ENCODE data around the gene DNAJC19. TPM values are rescaled to one million over a fixed set of nuclear protein-coding genes. Genes with fewer than 3 reads are reported as not detected.
"Not testable (repeated sequence)": the region's sequence is repeated elsewhere in the genome, so short reads cannot be mapped to it uniquely, and the experiment has no call there.

Gene DNAJC19
- total RNA-seq, 1 donor from 2014 or later = 37.6 TPM

DNA sequence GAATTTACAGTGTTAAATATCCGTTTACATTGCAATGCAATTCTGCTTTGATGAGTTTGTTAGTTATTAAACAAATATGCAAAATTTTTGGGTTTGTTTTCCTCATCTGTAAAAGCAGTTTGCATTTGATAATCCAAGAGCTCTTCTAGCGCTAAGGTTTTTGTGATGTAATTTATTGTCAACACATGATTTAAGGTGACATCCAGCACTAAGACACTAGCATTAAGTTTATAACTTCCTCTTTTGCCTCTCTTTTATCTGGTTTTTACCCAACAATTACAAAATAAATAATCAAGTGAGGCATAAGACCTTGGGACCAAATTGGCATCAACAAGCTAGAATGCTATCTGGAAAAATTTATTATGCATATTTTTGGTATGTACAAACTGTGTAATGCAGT, 969 bp upstream of the DNAJC19 start:
- TF ChIP-seq CTCF (IDR thresholded peaks at IDR 0.05) = no peak
- Mint-ChIP-seq H3K9me3 (ENCODE audit: unreplicated experiment) (no peaks in the 10 kb centered on the region), H3K27me3 (ENCODE audit: unreplicated experiment) (peaks cover 29% of the 10 kb centered on the region), H3K36me3 (ENCODE audit: unreplicated experiment) (peaks cover 4% of the 10 kb centered on the region), H3K27ac (ENCODE audit: unreplicated experiment) (no peak overlapping the region), H3K4me1 (ENCODE audit: unreplicated experiment) (peaks cover 17% of the 10 kb centered on the region), H3K4me3 (ENCODE audit: unreplicated experiment) (peak overlapping the region; percentile 87)
- no peak for DNase-seq (ENCODE audit: extremely low spot score, unreplicated experiment)

- TF ChIP-seq CTCF (IDR thresholded peaks at IDR 0.05) = no peak
- peaks cover 8% of the 10 kb centered on the region for H3K27me3 Mint-ChIP-seq (ENCODE audit: unreplicated experiment)
- no peaks in the 10 kb centered on the region for H3K9me3 Mint-ChIP-seq (ENCODE audit: unreplicated experiment)
- peaks cover 17% of the 10 kb centered on the region for H3K4me1 Mint-ChIP-seq (ENCODE audit: unreplicated experiment)
- no peak for DNase-seq (ENCODE audit: extremely low spot score, unreplicated experiment)
- H3K36me3 Mint-ChIP-seq (ENCODE audit: unreplicated experiment) = peaks cover 11% of the 10 kb centered on the region
- peak overlapping the region; percentile 38 for H3K4me3 Mint-ChIP-seq (ENCODE audit: unreplicated experiment)
- no peak overlapping the region for H3K27ac Mint-ChIP-seq (ENCODE audit: unreplicated experiment)
These were observed 2.2 kb downstream of the DNAJC19 start for GRCh38 chr3:180987344-180987743.

DNA sequence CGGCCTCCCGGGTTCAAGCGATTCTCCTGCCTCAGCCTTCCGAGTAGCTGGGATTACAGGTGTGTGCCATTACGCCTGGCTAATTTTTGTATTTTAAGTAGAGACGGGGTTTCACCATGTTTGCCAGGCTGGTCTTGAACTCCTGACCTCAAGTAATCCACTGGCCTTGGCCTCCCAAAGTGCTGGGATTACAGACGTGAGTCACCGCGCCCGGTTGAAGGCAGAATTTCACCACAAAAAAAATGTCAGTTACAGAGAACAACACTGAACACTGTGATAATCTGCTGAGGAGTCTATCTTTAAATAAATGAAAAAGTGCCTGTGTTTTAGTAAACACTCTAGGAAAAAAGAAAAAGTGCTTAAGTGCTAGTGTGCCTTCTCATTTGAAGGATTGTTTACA, 3.2 kb downstream of the DNAJC19 start:
- H3K4me3 Mint-ChIP-seq (ENCODE audit: unreplicated experiment); DNase-seq (ENCODE audit: extremely low spot score, unreplicated experiment); H3K9me3 Mint-ChIP-seq (ENCODE audit: unreplicated experiment); H3K27ac Mint-ChIP-seq (ENCODE audit: unreplicated experiment); H3K27me3 Mint-ChIP-seq (ENCODE audit: unreplicated experiment): not testable (repeated sequence)
- peaks cover 17% of the 10 kb centered on the region for H3K4me1 Mint-ChIP-seq (ENCODE audit: unreplicated experiment)
- H3K36me3 Mint-ChIP-seq (ENCODE audit: unreplicated experiment) = peaks cover 18% of the 10 kb centered on the region

DNA sequence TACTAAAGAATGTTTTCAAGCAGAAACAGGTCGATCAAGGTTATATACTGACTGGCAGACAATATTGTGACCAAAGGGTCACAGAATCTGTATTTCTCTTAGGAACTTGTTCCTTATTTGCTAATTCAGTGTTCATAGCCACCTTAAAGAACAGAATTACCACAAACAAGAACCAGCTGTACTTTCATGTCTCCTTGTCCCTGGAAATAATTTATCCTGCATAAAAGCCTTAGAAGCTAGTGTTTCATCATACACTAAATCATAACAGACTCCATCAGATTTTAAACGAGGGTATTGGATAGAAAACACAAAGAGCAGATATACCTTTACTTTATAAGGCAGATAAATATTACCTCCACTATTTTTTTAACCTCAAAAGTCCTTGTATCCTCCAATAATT, 6.4 kb downstream of the DNAJC19 start:
- Mint-ChIP-seq H3K27me3 (ENCODE audit: unreplicated experiment) (no peaks in the 10 kb centered on the region), H3K9me3 (ENCODE audit: unreplicated experiment) (no peaks in the 10 kb centered on the region), H3K4me3 (ENCODE audit: unreplicated experiment) (no peak overlapping the region), H3K4me1 (ENCODE audit: unreplicated experiment) (peaks cover 8% of the 10 kb centered on the region), H3K36me3 (ENCODE audit: unreplicated experiment) (peaks cover 20% of the 10 kb centered on the region), H3K27ac (ENCODE audit: unreplicated experiment) (no peak overlapping the region)
- DNase-seq (ENCODE audit: extremely low spot score, unreplicated experiment) = no peak
- no peak for TF ChIP-seq CTCF (IDR thresholded peaks at IDR 0.05)

- Mint-ChIP-seq H3K4me3 (ENCODE audit: unreplicated experiment) (no peak overlapping the region), H3K4me1 (ENCODE audit: unreplicated experiment) (no peaks in the 10 kb centered on the region), H3K36me3 (ENCODE audit: unreplicated experiment) (peaks cover 22% of the 10 kb centered on the region), H3K27me3 (ENCODE audit: unreplicated experiment) (no peaks in the 10 kb centered on the region), H3K9me3 (ENCODE audit: unreplicated experiment) (no peaks in the 10 kb centered on the region), H3K27ac (ENCODE audit: unreplicated experiment) (no peak overlapping the region)
- no peak for DNase-seq (ENCODE audit: extremely low spot score, unreplicated experiment)
- TF ChIP-seq CTCF (IDR thresholded peaks at IDR 0.05) = no peak
These were observed 7.6 kb downstream of the DNAJC19 start for GRCh38 chr3:180981912-180982311.

DNA sequence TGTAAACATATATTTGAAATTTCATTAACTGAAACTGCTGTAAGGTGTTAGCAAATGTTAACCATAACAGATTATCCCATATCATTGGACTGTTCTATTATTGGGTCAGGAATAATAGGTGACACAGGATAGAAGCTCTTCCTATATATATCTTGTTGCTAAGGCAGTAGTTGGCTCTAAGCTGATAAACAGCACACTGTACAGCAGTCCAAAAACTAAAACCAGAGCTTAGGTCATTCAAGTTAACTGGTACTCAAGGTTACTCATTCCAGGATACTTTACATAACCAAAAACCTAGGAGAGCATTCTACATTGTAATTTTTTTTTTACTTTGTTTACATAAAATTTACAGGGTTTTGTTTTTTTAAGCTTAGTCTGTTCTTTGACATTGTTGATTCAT, 8.9 kb downstream of the DNAJC19 start:
- Mint-ChIP-seq H3K4me3 (ENCODE audit: unreplicated experiment) (no peak overlapping the region), H3K27ac (ENCODE audit: unreplicated experiment) (no peak overlapping the region), H3K9me3 (ENCODE audit: unreplicated experiment) (no peaks in the 10 kb centered on the region), H3K4me1 (ENCODE audit: unreplicated experiment) (no peaks in the 10 kb centered on the region), H3K27me3 (ENCODE audit: unreplicated experiment) (no peaks in the 10 kb centered on the region), H3K36me3 (ENCODE audit: unreplicated experiment) (peaks cover 31% of the 10 kb centered on the region)
- DNase-seq (ENCODE audit: extremely low spot score, unreplicated experiment) = no peak
- TF ChIP-seq CTCF (IDR thresholded peaks at IDR 0.05) = no peak

Measured in osteocyte (in vitro differentiated cells).